ENCODE data around the gene USP30.
"Not testable (repeated sequence)": the region's sequence is repeated elsewhere in the genome, so short reads cannot be mapped to it uniquely, and the experiment has no call there.

USP30 gene

GRCh38 chr12:109052414-109053323 lies at the start of gene USP30:
Gene USP30, plus strand, starts transcription at chr12:109052576. Its CDS starts 103 bp downstream, at chr12:109052679.
- DNase-seq: peak; percentile 97

GRCh38 chr12:109004017-109004416 lies 48.4 kb upstream of the USP30 start:
- no peak for DNase-seq

GRCh38 chr12:109009766-109010165 lies 42.6 kb upstream of the USP30 start:
- DNase-seq: no peak

- DNase-seq: no peak
These were observed 42.1 kb upstream of the USP30 start for GRCh38 chr12:109010259-109010658.

GRCh38 chr12:109014984-109015765 lies 37.2 kb upstream of the USP30 start:
- no peak for DNase-seq

GRCh38 chr12:109016016-109016415 lies 36.4 kb upstream of the USP30 start:
- DNase-seq: no peak

- DNase-seq: no peak
These were observed 35.4 kb upstream of the USP30 start for GRCh38 chr12:109016978-109017377.

- peak; percentile 22 for DNase-seq
These were observed 34.1 kb upstream of the USP30 start for GRCh38 chr12:109018296-109018695.

GRCh38 chr12:109020146-109020795 lies 32.1 kb upstream of the USP30 start:
- DNase-seq: no peak

GRCh38 chr12:109020796-109021380 lies 31.5 kb upstream of the USP30 start, which contains the start of gene SVOP:
Gene SVOP, minus strand, starts transcription at chr12:109021068. Its CDS starts 200 bp downstream, at chr12:109020868.
- peak; percentile 96 for DNase-seq

- DNase-seq: no peak
These were observed 24.6 kb upstream of the USP30 start for GRCh38 chr12:109027767-109028166.

- DNase-seq: not testable (repeated sequence)
These were observed 23.8 kb upstream of the USP30 start for GRCh38 chr12:109028624-109029023.

- no peak for DNase-seq
These were observed 23.0 kb upstream of the USP30 start for GRCh38 chr12:109029411-109029810.

- DNase-seq: no peak
These were observed 18.9 kb upstream of the USP30 start for GRCh38 chr12:109033239-109034196.

- DNase-seq: no peak
These were observed 15.4 kb upstream of the USP30 start for GRCh38 chr12:109036975-109037374.

GRCh38 chr12:109044241-109044640 lies 8.1 kb upstream of the USP30 start:
- no peak for DNase-seq

- DNase-seq: no peak
These were observed 5.1 kb upstream of the USP30 start for GRCh38 chr12:109047081-109047805.

- not testable (repeated sequence) for DNase-seq
These were observed 3.7 kb upstream of the USP30 start for GRCh38 chr12:109048706-109049105.

GRCh38 chr12:109049794-109050193 lies 2.6 kb upstream of the USP30 start:
- DNase-seq: not testable (repeated sequence)

GRCh38 chr12:109052097-109052413 lies 321 bp upstream of the USP30 start:
- DNase-seq: no peak

All from eye (tissue), 1 donor.